ENCODE results near the gene FHIP1A.

Gene FHIP1A

GRCh38 chr4:151429957-151430570 lies 21.1 kb downstream of the FHIP1A start:
- H2AK5ac ChIP-seq (ENCODE audit: low read length, severe bottlenecking): no peak overlapping the region
- H3K4ac ChIP-seq (ENCODE audit: low read depth in 1 of 2, low read length in 2 of 2): no peak overlapping the region
- no peak for DNase-seq
- no peak overlapping the region for H2BK15ac ChIP-seq (ENCODE audit: low read depth, poor library complexity, severe bottlenecking)
- peak overlapping the region; percentile 40 for H3K27ac ChIP-seq (ENCODE audit: low read length, poor library complexity, severe bottlenecking)
- H3K23ac ChIP-seq (ENCODE audit: low read length in 2 of 2): no peak overlapping the region
- H2AFZ ChIP-seq (ENCODE audit: low read depth, low read length): no peak overlapping the region
- H2BK5ac ChIP-seq (ENCODE audit: low read depth, low read length, poor library complexity, severe bottlenecking): no peak overlapping the region
- no CpG with 5 or more reads among the region's 1 CpG for WGBS
- no peak overlapping the region for H3K4me2 ChIP-seq (ENCODE audit: low read length, poor library complexity, severe bottlenecking)
- no peaks in the 10 kb centered on the region for H3K4me1 ChIP-seq (ENCODE audit: control insufficient read depth, insufficient read depth, low read depth, low read length)
- no peaks in the 10 kb centered on the region for H3K9me3 ChIP-seq (ENCODE audit: control insufficient read depth, low read length)
- H4K91ac ChIP-seq (ENCODE audit: low read length): no peak overlapping the region
- no peak overlapping the region for H2BK12ac ChIP-seq (ENCODE audit: low read length in 2 of 2)
- no peaks in the 10 kb centered on the region for H3K36me3 ChIP-seq (ENCODE audit: control insufficient read depth in 1 of 2, insufficient read depth in 2 of 2, low read depth in 1 of 2, low read length in 2 of 2)
- H3K27me3 ChIP-seq (ENCODE audit: control insufficient read depth in 1 of 2, insufficient read depth in 1 of 2, low read length in 2 of 2): peaks cover 0 to 4% of the 10 kb centered on the region in 2 experiments
- H4K8ac ChIP-seq (ENCODE audit: low read length): no peak overlapping the region
- H3K4me3 ChIP-seq (ENCODE audit: insufficient read depth in 1 of 2, low read depth in 1 of 2, low read length in 2 of 2): no peak overlapping the region
- H3K9ac ChIP-seq (ENCODE audit: low read length): no peak overlapping the region
- no peak overlapping the region for H3K18ac ChIP-seq (ENCODE audit: low read depth in 1 of 2, low read length in 2 of 2)
- no peak overlapping the region for H3K14ac ChIP-seq (ENCODE audit: low read length in 2 of 2)
- no peak overlapping the region for H2BK120ac ChIP-seq (ENCODE audit: low read depth, low read length)
- peaks cover 11% of the 10 kb centered on the region for H3K79me1 ChIP-seq (replicated peaks; ENCODE audit: low read length, poor library complexity, severe bottlenecking)

- H3K79me1 ChIP-seq (replicated peaks; ENCODE audit: low read length, poor library complexity, severe bottlenecking): peaks cover 9% of the 10 kb centered on the region
- H4K8ac ChIP-seq (ENCODE audit: low read length): no peak overlapping the region
- 74% methylated on average over 4 of the region's 6 CpGs for WGBS
- no peak overlapping the region for H3K4me2 ChIP-seq (ENCODE audit: low read length, poor library complexity, severe bottlenecking)
- H2AK5ac ChIP-seq (ENCODE audit: low read length, severe bottlenecking): no peak overlapping the region
- no peak for DNase-seq
- H3K9ac ChIP-seq (ENCODE audit: low read length): no peak overlapping the region
- no peaks in the 10 kb centered on the region for H3K36me3 ChIP-seq (ENCODE audit: control insufficient read depth in 1 of 2, insufficient read depth in 2 of 2, low read depth in 1 of 2, low read length in 2 of 2)
- H4K91ac ChIP-seq (ENCODE audit: low read length): no peak overlapping the region
- no peak overlapping the region for H2BK12ac ChIP-seq (ENCODE audit: low read length in 2 of 2)
- H3K14ac ChIP-seq (ENCODE audit: low read length in 2 of 2): no peak overlapping the region
- no peak overlapping the region for H2BK5ac ChIP-seq (ENCODE audit: low read depth, low read length, poor library complexity, severe bottlenecking)
- no peak overlapping the region for H2BK15ac ChIP-seq (ENCODE audit: low read depth, poor library complexity, severe bottlenecking)
- H3K9me3 ChIP-seq (ENCODE audit: control insufficient read depth, low read length): no peaks in the 10 kb centered on the region
- no peak overlapping the region for H3K4ac ChIP-seq (ENCODE audit: low read depth in 1 of 2, low read length in 2 of 2)
- no peak overlapping the region for H3K18ac ChIP-seq (ENCODE audit: low read depth in 1 of 2, low read length in 2 of 2)
- no peak overlapping the region for H3K23ac ChIP-seq (ENCODE audit: low read length in 2 of 2)
- no peak overlapping the region for H3K4me3 ChIP-seq (ENCODE audit: insufficient read depth in 1 of 2, low read depth in 1 of 2, low read length in 2 of 2)
- no peak overlapping the region for H2AFZ ChIP-seq (ENCODE audit: low read depth, low read length)
- H3K4me1 ChIP-seq (ENCODE audit: control insufficient read depth, insufficient read depth, low read depth, low read length): no peaks in the 10 kb centered on the region
- H3K27me3 ChIP-seq (ENCODE audit: control insufficient read depth in 1 of 2, insufficient read depth in 1 of 2, low read length in 2 of 2): peaks cover 0 to 4% of the 10 kb centered on the region in 2 experiments
- no peak overlapping the region for H2BK120ac ChIP-seq (ENCODE audit: low read depth, low read length)
- H3K27ac ChIP-seq (ENCODE audit: low read length, poor library complexity, severe bottlenecking): no peak overlapping the region
Measured at GRCh38 chr4:151430740-151431457, 21.9 kb downstream of the FHIP1A start.

- H3K36me3 ChIP-seq (ENCODE audit: control insufficient read depth in 1 of 2, insufficient read depth in 2 of 2, low read depth in 1 of 2, low read length in 2 of 2): no peaks in the 10 kb centered on the region
- H2BK120ac ChIP-seq (ENCODE audit: low read depth, low read length): no peak overlapping the region
- H2AFZ ChIP-seq (ENCODE audit: low read depth, low read length): no peak overlapping the region
- H3K18ac ChIP-seq (ENCODE audit: low read depth in 1 of 2, low read length in 2 of 2): no peak overlapping the region
- no peak overlapping the region for H3K27ac ChIP-seq (ENCODE audit: low read length, poor library complexity, severe bottlenecking)
- no peaks in the 10 kb centered on the region for H3K9me3 ChIP-seq (ENCODE audit: control insufficient read depth, low read length)
- peaks cover 0 to 4% of the 10 kb centered on the region in 2 experiments for H3K27me3 ChIP-seq (ENCODE audit: control insufficient read depth in 1 of 2, insufficient read depth in 1 of 2, low read length in 2 of 2)
- H2BK5ac ChIP-seq (ENCODE audit: low read depth, low read length, poor library complexity, severe bottlenecking): no peak overlapping the region
- H3K9ac ChIP-seq (ENCODE audit: low read length): no peak overlapping the region
- no peak overlapping the region for H4K91ac ChIP-seq (ENCODE audit: low read length)
- no peak overlapping the region for H2AK5ac ChIP-seq (ENCODE audit: low read length, severe bottlenecking)
- peaks cover 9% of the 10 kb centered on the region for H3K79me1 ChIP-seq (replicated peaks; ENCODE audit: low read length, poor library complexity, severe bottlenecking)
- no peak overlapping the region for H4K8ac ChIP-seq (ENCODE audit: low read length)
- H3K4ac ChIP-seq (ENCODE audit: low read depth in 1 of 2, low read length in 2 of 2): no peak overlapping the region
- no peak for DNase-seq
- H3K4me3 ChIP-seq (ENCODE audit: insufficient read depth in 1 of 2, low read depth in 1 of 2, low read length in 2 of 2): no peak overlapping the region
- H3K4me2 ChIP-seq (ENCODE audit: low read length, poor library complexity, severe bottlenecking): no peak overlapping the region
- H3K4me1 ChIP-seq (ENCODE audit: control insufficient read depth, insufficient read depth, low read depth, low read length): no peaks in the 10 kb centered on the region
- H2BK15ac ChIP-seq (ENCODE audit: low read depth, poor library complexity, severe bottlenecking): no peak overlapping the region
- no peak overlapping the region for H3K23ac ChIP-seq (ENCODE audit: low read length in 2 of 2)
- H2BK12ac ChIP-seq (ENCODE audit: low read length in 2 of 2): no peak overlapping the region
- H3K14ac ChIP-seq (ENCODE audit: low read length in 2 of 2): no peak overlapping the region
Measured at GRCh38 chr4:151431728-151432127, 22.8 kb downstream of the FHIP1A start.

GRCh38 chr4:151432654-151433053 lies 23.7 kb downstream of the FHIP1A start:
- H3K14ac ChIP-seq (ENCODE audit: low read length in 2 of 2): peak overlapping the region in 1 of 2 experiments; percentile 11
- H3K4me1 ChIP-seq (ENCODE audit: control insufficient read depth, insufficient read depth, low read depth, low read length): no peaks in the 10 kb centered on the region
- H2BK15ac ChIP-seq (ENCODE audit: low read depth, poor library complexity, severe bottlenecking): no peak overlapping the region
- no peak overlapping the region for H2BK120ac ChIP-seq (ENCODE audit: low read depth, low read length)
- H2BK12ac ChIP-seq (ENCODE audit: low read length in 2 of 2): no peak overlapping the region
- no peak overlapping the region for H2BK5ac ChIP-seq (ENCODE audit: low read depth, low read length, poor library complexity, severe bottlenecking)
- H3K4ac ChIP-seq (ENCODE audit: low read depth in 1 of 2, low read length in 2 of 2): no peak overlapping the region
- H3K4me3 ChIP-seq (ENCODE audit: insufficient read depth in 1 of 2, low read depth in 1 of 2, low read length in 2 of 2): no peak overlapping the region
- no peak overlapping the region for H3K4me2 ChIP-seq (ENCODE audit: low read length, poor library complexity, severe bottlenecking)
- no peak overlapping the region for H4K91ac ChIP-seq (ENCODE audit: low read length)
- H3K9me3 ChIP-seq (ENCODE audit: control insufficient read depth, low read length): no peaks in the 10 kb centered on the region
- H4K8ac ChIP-seq (ENCODE audit: low read length): no peak overlapping the region
- no peak overlapping the region for H2AFZ ChIP-seq (ENCODE audit: low read depth, low read length)
- H3K27me3 ChIP-seq (ENCODE audit: control insufficient read depth in 1 of 2, insufficient read depth in 1 of 2, low read length in 2 of 2): peaks cover 0 to 4% of the 10 kb centered on the region in 2 experiments
- DNase-seq: no peak
- H3K9ac ChIP-seq (ENCODE audit: low read length): no peak overlapping the region
- no peak overlapping the region for H3K18ac ChIP-seq (ENCODE audit: low read depth in 1 of 2, low read length in 2 of 2)
- H3K27ac ChIP-seq (ENCODE audit: low read length, poor library complexity, severe bottlenecking): no peak overlapping the region
- peaks cover 9% of the 10 kb centered on the region for H3K79me1 ChIP-seq (replicated peaks; ENCODE audit: low read length, poor library complexity, severe bottlenecking)
- no peaks in the 10 kb centered on the region for H3K36me3 ChIP-seq (ENCODE audit: control insufficient read depth in 1 of 2, insufficient read depth in 2 of 2, low read depth in 1 of 2, low read length in 2 of 2)
- H3K23ac ChIP-seq (ENCODE audit: low read length in 2 of 2): no peak overlapping the region
- no peak overlapping the region for H2AK5ac ChIP-seq (ENCODE audit: low read length, severe bottlenecking)
